SK-N-SH (cell line): ENCODE measurements around the gene NDUFS2. TPM values are rescaled to one million over a fixed set of nuclear protein-coding genes. Genes with fewer than 3 reads are reported as not detected.

Experiments used
- CTCF ChIA-PET: fragments of 300-600, 350-600 bp; formaldehyde crosslinking; extraction: SDS; loops from one replicate; lab custom pipeline; 2021; lab: Yijun Ruan, JAX
- POLR2A ChIA-PET: fragments of 350-600 bp; sonication (Branson Sonifier 250); formaldehyde crosslinking; extraction: SDS; loops from one replicate; lab custom pipeline; 2020; ENCODE audit warnings: antibody characterized with exemption, inconsistent platforms; lab: Yijun Ruan, JAX
- DNase-seq: peaks from one replicate; pipeline ENCODE4 v3.0.0; 2012
- H2AFZ ChIP-seq: fragments of 200-600 bp; sonication (generic); 2 replicates; pipeline ENCODE4 v1.8.1; 2016; ENCODE audit warnings: antibody characterized with exemption, mild to moderate bottlenecking, low read depth
- H3F3A ChIP-seq: fragments of 200-600 bp; sonication (generic); replicated peaks from 2 replicates; pipeline ENCODE3; 2016; ENCODE audit warnings: antibody characterized with exemption, mild to moderate bottlenecking; ENCODE audit not compliant: insufficient read depth
- H3K27ac ChIP-seq, 2 experiments: fragments of 200-500 bp in 1 of 2; fragments of 200-600 bp in 1 of 2; sonication (Bioruptor generic) in 1 of 2; sonication (generic), shearing (Covaris generic) in 1 of 2; 2 replicates each; pipeline versions ENCODE4 v1.5.1 to v1.6.1; 2014 to 2016; ENCODE audit warnings: low read depth in 2 of 2, inconsistent platforms in 1 of 2, low read length in 1 of 2, mild to moderate bottlenecking in 1 of 2, mixed read lengths in 1 of 2
- H3K27me3 ChIP-seq: fragments of 200-600 bp; sonication (generic), shearing (Covaris generic); 2 replicates; pipeline ENCODE4 v1.6.1; 2016; ENCODE audit warnings: mixed run types; ENCODE audit not compliant: insufficient read depth
- H3K36me3 ChIP-seq, 2 experiments: fragments of 200-500 bp in 1 of 2; fragments of 200-600 bp in 1 of 2; sonication (Bioruptor generic) in 1 of 2; sonication (generic) in 1 of 2; replicated peaks in 1 of 2; 2 replicates each; pipeline versions ENCODE3 to v1.5.1; 2014 to 2016; ENCODE audit warnings: low read length in 1 of 2, mild to moderate bottlenecking in 1 of 2; ENCODE audit not compliant: insufficient read depth in 2 of 2, control insufficient read depth in 1 of 2
- H3K4me1 ChIP-seq, 2 experiments: fragments of 200-500 bp in 1 of 2; fragments of 200-600 bp in 1 of 2; sonication (Bioruptor generic) in 1 of 2; sonication (generic), shearing (Covaris generic) in 1 of 2; 2 replicates each; pipeline versions ENCODE4 v1.5.1 to v1.6.1; 2014 to 2016; ENCODE audit warnings: low read depth in 1 of 2, low read length in 1 of 2, mixed run types in 1 of 2; ENCODE audit not compliant: insufficient read depth in 2 of 2, control insufficient read depth in 1 of 2
- H3K4me2 ChIP-seq: fragments of 200-600 bp; sonication (generic), shearing (Covaris generic); 2 replicates; pipeline ENCODE4 v1.6.1; 2017; ENCODE audit warnings: mixed run types
- H3K4me3 ChIP-seq, 2 experiments: fragments of 200-500 bp in 1 of 2; fragments of 200-600 bp in 1 of 2; sonication (Bioruptor generic) in 1 of 2; sonication (generic), shearing (Covaris generic) in 1 of 2; 2 replicates each; pipeline versions ENCODE4 v1.5.1 to v1.8.1; 2014 to 2016; ENCODE audit warnings: low read depth in 2 of 2, inconsistent platforms in 1 of 2, low read length in 1 of 2, mild to moderate bottlenecking in 1 of 2, mixed read lengths in 1 of 2, moderate library complexity in 1 of 2
- H3K79me2 ChIP-seq: fragments of 200-600 bp; sonication (generic); 2 replicates; pipeline ENCODE4 v1.8.1; 2017; ENCODE audit warnings: mild to moderate bottlenecking; ENCODE audit not compliant: insufficient read depth
- H3K9ac ChIP-seq: fragments of 200-600 bp; sonication (generic); 2 replicates; pipeline ENCODE4 v1.6.1; 2017; ENCODE audit warnings: mixed run types
- H3K9me2 ChIP-seq: fragments of 200-600 bp; sonication (generic); 2 replicates; pipeline ENCODE4 v1.6.1; 2017; ENCODE audit warnings: mixed run types
- H3K9me3 ChIP-seq: fragments of 200-600 bp; sonication (generic); 2 replicates; pipeline ENCODE4 v1.6.1; 2017; ENCODE audit warnings: mixed run types, mild to moderate bottlenecking, moderate library complexity
- H4K20me1 ChIP-seq: fragments of 200-600 bp; sonication (generic); 2 replicates; pipeline ENCODE4 v1.6.1; 2017; ENCODE audit warnings: mild to moderate bottlenecking, mixed run types; ENCODE audit not compliant: insufficient read depth
- CHD2 ChIP-seq: fragments of 150-350 bp; IDR thresholded peaks from 2 replicates; pipeline ENCODE4 v1.6.1; 2018; ENCODE audit warnings: low read length; ENCODE audit not compliant: partially characterized antibody
- EP300 ChIP-seq, 2 experiments: IDR thresholded peaks; 2 replicates each; pipeline versions ENCODE4 v1.4.0 to v1.6.1; 2012; ENCODE audit warnings: borderline replicate concordance in 1 of 2, low read depth in 1 of 2, low read length in 1 of 2
- EZH2phosphoT487 ChIP-seq: fragments of 200-600 bp; sonication (generic); IDR thresholded peaks from 2 replicates; pipeline ENCODE4 v1.6.1; 2017; ENCODE audit warnings: low read depth, mixed run types, mild to moderate bottlenecking, antibody characterized with exemption, moderate library complexity, borderline replicate concordance
- FOSL2 ChIP-seq: IDR thresholded peaks from 2 replicates; pipeline ENCODE4 v1.4.0; 2012; ENCODE audit warnings: low read depth, mild to moderate bottlenecking, moderate library complexity, borderline replicate concordance
- FOXJ3 ChIP-seq: sonication (generic); formaldehyde crosslinking; IDR thresholded peaks from 2 replicates; pipeline ENCODE4 v1.5.1; 2020; ENCODE audit warnings: mild to moderate bottlenecking, missing genetic modification reagents
- FOXM1 ChIP-seq: IDR thresholded peaks from 2 replicates; pipeline ENCODE4 v1.4.0; 2012; ENCODE audit warnings: low read depth, mild to moderate bottlenecking
- GABPA ChIP-seq: IDR thresholded peaks from 2 replicates; pipeline ENCODE4 v1.4.0; 2012; ENCODE audit warnings: low read depth, mild to moderate bottlenecking
- JUND ChIP-seq: IDR thresholded peaks from 2 replicates; pipeline ENCODE4 v1.4.0; 2012
- MEF2A ChIP-seq: IDR thresholded peaks from 2 replicates; pipeline ENCODE4 v1.4.0; 2012; ENCODE audit warnings: low read depth, borderline replicate concordance
- MXI1 ChIP-seq: IDR thresholded peaks from 2 replicates; pipeline ENCODE4 v1.6.1; 2012; ENCODE audit warnings: mild to moderate bottlenecking, low read depth, low read length, improper control_type of control experiment
- NFIC ChIP-seq: IDR thresholded peaks from 2 replicates; pipeline ENCODE4 v1.4.0; 2012; ENCODE audit warnings: borderline replicate concordance
- NRF1 ChIP-seq: IDR thresholded peaks from 2 replicates; pipeline ENCODE4 v1.6.1; 2012; ENCODE audit warnings: low read depth, mild to moderate bottlenecking, low read length
- POLR2AphosphoS5 ChIP-seq: IDR thresholded peaks from 2 replicates; pipeline ENCODE4 v1.6.1; 2012; ENCODE audit warnings: low read depth, low read length
- RCOR1 ChIP-seq: fragments of 150-350 bp; IDR thresholded peaks from 2 replicates; pipeline ENCODE4 v1.6.1; 2017; ENCODE audit warnings: antibody characterized with exemption, low read length
- RFX5 ChIP-seq: IDR thresholded peaks from 2 replicates; pipeline ENCODE4 v1.6.1; 2012; ENCODE audit warnings: mild to moderate bottlenecking, improper control_type of control experiment, low read length
- SMC3 ChIP-seq: IDR thresholded peaks from 2 replicates; pipeline ENCODE4 v1.6.1; 2012; ENCODE audit warnings: low read depth, low read length, improper control_type of control experiment
- TCF12 ChIP-seq: IDR thresholded peaks from 2 replicates; pipeline ENCODE4 v1.4.0; 2012
- WGBS: methylation state at CpG from one replicate; pipeline ENCODE4 v1.1.6; 2017; ENCODE audit warnings: low lambda C conversion rate; 5-methylcytosine and 5-hydroxymethylcytosine counted together
- polyA plus RNA-seq, 3 experiments: library from polyadenylated mRNA; depleted of rRNA; stranded (reverse); fragments of >200 nt; gene quantifications; 2 replicates each; pipeline ENCODE4 v1.2.3, GENCODE V29; 2012
- TF ChIP-seq, protein P1 (sequence below): IDR thresholded peaks from 2 replicates; pipeline ENCODE4 v1.4.0; 2012; ENCODE audit warnings: low read depth, borderline replicate concordance
- TF ChIP-seq, protein P2 (sequence below): fragments of 150-350 bp; IDR thresholded peaks from 2 replicates; pipeline ENCODE4 v1.6.1; 2017; ENCODE audit warnings: antibody characterized with exemption, low read length, low read depth, borderline replicate concordance
- TF ChIP-seq, protein P3 (sequence below): fragments of 200-600 bp; sonication (generic); IDR thresholded peaks from 2 replicates; pipeline ENCODE4 v1.6.1; 2017; ENCODE audit warnings: antibody characterized with exemption, mild to moderate bottlenecking, moderate library complexity
- TF ChIP-seq, protein P4 (sequence below): IDR thresholded peaks from 2 replicates; pipeline ENCODE4 v1.4.0; 2012; ENCODE audit warnings: low read depth, borderline replicate concordance
- TF ChIP-seq, protein P5 (sequence below): fragments of 150-350 bp; IDR thresholded peaks from 2 replicates; pipeline ENCODE4 v1.6.1; 2016; ENCODE audit warnings: mild to moderate bottlenecking, low read depth, low read length
- TF ChIP-seq, protein P6 (sequence below): IDR thresholded peaks from 2 replicates; pipeline ENCODE4; 2012

The NDUFS2 gene
- polyA plus RNA-seq (2012; rRNA removed), result 203 and 210 TPM in 2 replicates
- 190 and 238 TPM in 2 replicates for polyA plus RNA-seq (2012; cell fraction: cytosol; rRNA removed)
- polyA plus RNA-seq (2012; cell fraction: nucleus; rRNA removed), result 163 and 183 TPM in 2 replicates

DNA sequence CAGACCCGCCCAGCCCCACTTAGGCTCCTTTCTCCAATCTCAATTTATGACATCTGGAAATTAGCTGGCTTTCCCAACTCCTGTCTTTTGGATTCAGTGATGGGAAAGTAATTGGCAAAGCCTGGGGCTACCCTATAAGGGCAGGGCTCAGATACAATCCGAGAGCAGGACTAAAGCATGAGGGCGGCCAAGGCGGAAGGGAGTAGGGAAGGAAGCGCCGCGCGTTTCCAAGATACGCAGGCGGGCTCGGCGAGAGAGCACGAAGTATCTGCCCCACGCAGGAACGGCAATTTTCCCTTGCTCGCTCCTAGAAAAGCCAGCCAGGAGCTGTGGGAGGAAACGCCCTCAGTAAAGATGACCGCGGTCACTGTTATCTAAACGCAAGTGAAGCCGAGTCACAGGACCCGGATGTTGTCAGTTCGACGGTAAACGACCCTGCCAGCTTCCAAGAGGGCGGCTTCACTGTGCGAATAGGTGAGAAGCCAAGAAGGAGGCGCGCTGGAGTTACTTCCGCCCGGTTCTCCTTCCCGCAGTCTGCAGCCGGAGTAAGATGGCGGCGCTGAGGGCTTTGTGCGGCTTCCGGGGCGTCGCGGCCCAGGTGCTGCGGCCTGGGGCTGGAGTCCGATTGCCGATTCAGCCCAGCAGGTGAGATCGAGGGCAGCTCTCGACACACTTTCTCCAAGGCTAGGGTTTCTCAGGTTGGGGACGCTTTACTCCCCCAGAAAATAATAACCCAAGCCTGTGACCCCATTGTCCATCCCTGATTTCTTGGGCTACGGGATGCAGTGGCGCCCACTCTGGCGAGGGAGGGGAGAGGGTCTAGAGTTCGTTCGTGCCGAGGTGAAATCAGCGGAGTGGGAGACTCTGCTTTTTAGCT, at the start of gene NDUFS2:
Gene NDUFS2 (plus strand): TSS at position 532 of the 877 bp plus-strand sequence. CDS start 19 bp downstream, at position 551.
- ChIA-PET CTCF (interaction anchor here (0.7 to 6.8 kb wide), 23 partner anchors 9 to 188 kb away, joined by 3 to 65 read pairs (median 5); partner anchors contain the start of genes APOA2, B4GALT3, PPOX and SDHC), POLR2A (interaction anchor here (0.6 to 2.1 kb wide), 14 partner anchors 9 to 187 kb away, joined by 3 to 19 read pairs (median 4); partner anchors contain the start of genes APOA2, FCER1G, NIT1 and PFDN2)
- H3K36me3 ChIP-seq, result peaks cover 26 to 30% of the 10 kb centered on the region in 2 experiments
- H4K20me1 ChIP-seq, result no peaks in the 10 kb centered on the region
- peaks cover 27 to 56% of the 10 kb centered on the region in 2 experiments for H3K4me1 ChIP-seq
- H3F3A ChIP-seq, result peaks cover 13% of the 10 kb centered on the region
- peak; percentile 85 for DNase-seq
- H3K27ac ChIP-seq, result peak within 1 kb of the TSS; percentile 74 to 99
- no peaks in the 10 kb centered on the region for H3K9me2 ChIP-seq
- peak within 1 kb of the TSS; percentile 86 for H3K4me2 ChIP-seq
- H3K79me2 ChIP-seq, result peaks cover 42% of the 10 kb centered on the region
- WGBS, result 4% methylated on average over 43 of the region's 53 CpGs
- no peaks in the 10 kb centered on the region for H3K27me3 ChIP-seq
- peak within 1 kb of the TSS; percentile 78 to 83 for H3K4me3 ChIP-seq
- no peaks in the 10 kb centered on the region for H3K9me3 ChIP-seq
- peak within 1 kb of the TSS; percentile 82 for H3K9ac ChIP-seq
- H2AFZ ChIP-seq, result peak within 1 kb of the TSS; percentile 93
- TF ChIP-seq, protein P1, sequence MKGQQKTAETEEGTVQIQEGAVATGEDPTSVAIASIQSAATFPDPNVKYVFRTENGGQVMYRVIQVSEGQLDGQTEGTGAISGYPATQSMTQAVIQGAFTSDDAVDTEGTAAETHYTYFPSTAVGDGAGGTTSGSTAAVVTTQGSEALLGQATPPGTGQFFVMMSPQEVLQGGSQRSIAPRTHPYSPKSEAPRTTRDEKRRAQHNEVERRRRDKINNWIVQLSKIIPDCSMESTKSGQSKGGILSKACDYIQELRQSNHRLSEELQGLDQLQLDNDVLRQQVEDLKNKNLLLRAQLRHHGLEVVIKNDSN, result no peak; the same call in 1 of the 2 replicates
- TF ChIP-seq, protein P2, sequence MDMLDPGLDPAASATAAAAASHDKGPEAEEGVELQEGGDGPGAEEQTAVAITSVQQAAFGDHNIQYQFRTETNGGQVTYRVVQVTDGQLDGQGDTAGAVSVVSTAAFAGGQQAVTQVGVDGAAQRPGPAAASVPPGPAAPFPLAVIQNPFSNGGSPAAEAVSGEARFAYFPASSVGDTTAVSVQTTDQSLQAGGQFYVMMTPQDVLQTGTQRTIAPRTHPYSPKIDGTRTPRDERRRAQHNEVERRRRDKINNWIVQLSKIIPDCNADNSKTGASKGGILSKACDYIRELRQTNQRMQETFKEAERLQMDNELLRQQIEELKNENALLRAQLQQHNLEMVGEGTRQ, result no peak
- no peak for TF ChIP-seq MEF2A
- TF ChIP-seq FOXJ3, result no peak
- TF ChIP-seq, protein P3, sequence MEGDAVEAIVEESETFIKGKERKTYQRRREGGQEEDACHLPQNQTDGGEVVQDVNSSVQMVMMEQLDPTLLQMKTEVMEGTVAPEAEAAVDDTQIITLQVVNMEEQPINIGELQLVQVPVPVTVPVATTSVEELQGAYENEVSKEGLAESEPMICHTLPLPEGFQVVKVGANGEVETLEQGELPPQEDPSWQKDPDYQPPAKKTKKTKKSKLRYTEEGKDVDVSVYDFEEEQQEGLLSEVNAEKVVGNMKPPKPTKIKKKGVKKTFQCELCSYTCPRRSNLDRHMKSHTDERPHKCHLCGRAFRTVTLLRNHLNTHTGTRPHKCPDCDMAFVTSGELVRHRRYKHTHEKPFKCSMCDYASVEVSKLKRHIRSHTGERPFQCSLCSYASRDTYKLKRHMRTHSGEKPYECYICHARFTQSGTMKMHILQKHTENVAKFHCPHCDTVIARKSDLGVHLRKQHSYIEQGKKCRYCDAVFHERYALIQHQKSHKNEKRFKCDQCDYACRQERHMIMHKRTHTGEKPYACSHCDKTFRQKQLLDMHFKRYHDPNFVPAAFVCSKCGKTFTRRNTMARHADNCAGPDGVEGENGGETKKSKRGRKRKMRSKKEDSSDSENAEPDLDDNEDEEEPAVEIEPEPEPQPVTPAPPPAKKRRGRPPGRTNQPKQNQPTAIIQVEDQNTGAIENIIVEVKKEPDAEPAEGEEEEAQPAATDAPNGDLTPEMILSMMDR, result peak; percentile 49
- TF ChIP-seq FOXM1, result no peak
- no peak for TF ChIP-seq TCF12
- TF ChIP-seq, protein P4, sequence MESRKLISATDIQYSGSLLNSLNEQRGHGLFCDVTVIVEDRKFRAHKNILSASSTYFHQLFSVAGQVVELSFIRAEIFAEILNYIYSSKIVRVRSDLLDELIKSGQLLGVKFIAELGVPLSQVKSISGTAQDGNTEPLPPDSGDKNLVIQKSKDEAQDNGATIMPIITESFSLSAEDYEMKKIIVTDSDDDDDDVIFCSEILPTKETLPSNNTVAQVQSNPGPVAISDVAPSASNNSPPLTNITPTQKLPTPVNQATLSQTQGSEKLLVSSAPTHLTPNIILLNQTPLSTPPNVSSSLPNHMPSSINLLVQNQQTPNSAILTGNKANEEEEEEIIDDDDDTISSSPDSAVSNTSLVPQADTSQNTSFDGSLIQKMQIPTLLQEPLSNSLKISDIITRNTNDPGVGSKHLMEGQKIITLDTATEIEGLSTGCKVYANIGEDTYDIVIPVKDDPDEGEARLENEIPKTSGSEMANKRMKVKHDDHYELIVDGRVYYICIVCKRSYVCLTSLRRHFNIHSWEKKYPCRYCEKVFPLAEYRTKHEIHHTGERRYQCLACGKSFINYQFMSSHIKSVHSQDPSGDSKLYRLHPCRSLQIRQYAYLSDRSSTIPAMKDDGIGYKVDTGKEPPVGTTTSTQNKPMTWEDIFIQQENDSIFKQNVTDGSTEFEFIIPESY, result 0 out of 2 replicates have a peak, but pooled peaks have one; percentile 34
- no peak for TF ChIP-seq FOSL2
- TF ChIP-seq MXI1, result peak; percentile 50; the same call in 1 of the 2 replicates
- no peak; the same call in 1 of the 2 replicates for TF ChIP-seq NFIC
- peak; percentile 92 for TF ChIP-seq GABPA
- no peak for TF ChIP-seq NRF1
- TF ChIP-seq, protein P5, sequence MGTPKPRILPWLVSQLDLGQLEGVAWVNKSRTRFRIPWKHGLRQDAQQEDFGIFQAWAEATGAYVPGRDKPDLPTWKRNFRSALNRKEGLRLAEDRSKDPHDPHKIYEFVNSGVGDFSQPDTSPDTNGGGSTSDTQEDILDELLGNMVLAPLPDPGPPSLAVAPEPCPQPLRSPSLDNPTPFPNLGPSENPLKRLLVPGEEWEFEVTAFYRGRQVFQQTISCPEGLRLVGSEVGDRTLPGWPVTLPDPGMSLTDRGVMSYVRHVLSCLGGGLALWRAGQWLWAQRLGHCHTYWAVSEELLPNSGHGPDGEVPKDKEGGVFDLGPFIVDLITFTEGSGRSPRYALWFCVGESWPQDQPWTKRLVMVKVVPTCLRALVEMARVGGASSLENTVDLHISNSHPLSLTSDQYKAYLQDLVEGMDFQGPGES, result no peak
- no peak for TF ChIP-seq RFX5
- TF ChIP-seq, protein P6, sequence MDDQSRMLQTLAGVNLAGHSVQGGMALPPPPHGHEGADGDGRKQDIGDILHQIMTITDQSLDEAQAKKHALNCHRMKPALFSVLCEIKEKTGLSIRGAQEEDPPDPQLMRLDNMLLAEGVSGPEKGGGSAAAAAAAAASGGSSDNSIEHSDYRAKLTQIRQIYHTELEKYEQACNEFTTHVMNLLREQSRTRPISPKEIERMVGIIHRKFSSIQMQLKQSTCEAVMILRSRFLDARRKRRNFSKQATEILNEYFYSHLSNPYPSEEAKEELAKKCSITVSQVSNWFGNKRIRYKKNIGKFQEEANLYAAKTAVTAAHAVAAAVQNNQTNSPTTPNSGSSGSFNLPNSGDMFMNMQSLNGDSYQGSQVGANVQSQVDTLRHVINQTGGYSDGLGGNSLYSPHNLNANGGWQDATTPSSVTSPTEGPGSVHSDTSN, result no peak
- no peak for TF ChIP-seq CHD2
- no peak for TF ChIP-seq EZH2phosphoT487
- no peak for TF ChIP-seq EP300 (IDR thresholded peaks at IDR 0.05; ENCODE audit: borderline replicate concordance in 1 of 2, low read depth in 1 of 2, low read length in 1 of 2)
- TF ChIP-seq POLR2AphosphoS5, result peak; percentile 94
- TF ChIP-seq RCOR1, result peak; percentile 44; the same call in 1 of the 2 replicates
- no peak for TF ChIP-seq JUND
- no peak; the same call in 1 of the 2 replicates for TF ChIP-seq SMC3
